Right lobe of liver (tissue), 6 donors: ENCODE results near the gene METTL4. TPM values are rescaled to one million over a fixed set of nuclear protein-coding genes. Genes with fewer than 3 reads are reported as not detected.

Experiments used
- ATAC-seq, 4 donors: fragments of 200-7000 bp; cut with Tn5 transposase; one replicate each; pipeline ENCODE4 v1.9.1; 2020; ENCODE audit warnings: mild to moderate bottlenecking in 4 of 4, moderate library complexity in 4 of 4
- DNase-seq, 3 donors: peaks; one replicate each; pipeline ENCODE4 v3.0.0-alpha.2; 2020
- H3K27ac ChIP-seq, 3 donors: fragments of 200-600 bp; one replicate each; pipeline ENCODE4 v1.8.0; 2022
- H3K27me3 ChIP-seq, 2 donors: fragments of 200-600 bp; one replicate each; pipeline ENCODE4 v1.8.0; 2022
- H3K36me3 ChIP-seq, 4 donors: fragments of 200-600 bp; sonication (generic) in 1 of 4; one replicate each; pipeline versions ENCODE4 v1.5.1 to v1.8.0; 2017 to 2022; ENCODE audit warnings: control low read depth in 1 of 4
- H3K4me1 ChIP-seq, 4 donors: fragments of 200-600 bp; sonication (generic) in 1 of 4; one replicate each; pipeline versions ENCODE4 v1.5.1 to v1.8.0; 2017 to 2022; ENCODE audit warnings: control low read depth in 1 of 4
- H3K4me3 ChIP-seq, 3 donors: fragments of 200-600 bp; one replicate each; pipeline ENCODE4 v1.8.0; 2022
- H3K9me3 ChIP-seq, 4 donors: fragments of 200-600 bp; sonication (generic) in 1 of 4; one replicate each; pipeline versions ENCODE4 v1.5.1 to v1.8.0; 2017 to 2022; ENCODE audit warnings: control low read depth in 1 of 4
- CTCF ChIP-seq, 4 donors: fragments of 200-600 bp in 3 of 4; fragments of 450-650 bp in 1 of 4; IDR thresholded peaks; one replicate each; pipeline versions ENCODE4 v1.5.1 to v1.8.0; 2016 to 2022; ENCODE audit warnings: antibody characterized with exemption in 4 of 4, mild to moderate bottlenecking in 2 of 4
- POLR2A ChIP-seq: fragments of 450-650 bp; IDR thresholded peaks from one replicate; pipeline ENCODE4 v1.6.1; 2017; ENCODE audit warnings: antibody characterized with exemption, mild to moderate bottlenecking
- WGBS: methylation state at CpG from one replicate; pipeline ENCODE4 v1.1.6; 2018; ENCODE audit warnings: low coverage, low lambda C conversion rate; ENCODE audit not compliant: insufficient coverage; ENCODE audit errors: missing lambda C conversion rate; 5-methylcytosine and 5-hydroxymethylcytosine counted together
- intact Hi-C, 2 donors: fragments of 100-400 bp; cut with DNase I; formaldehyde crosslinking; loops; one replicate each; pipeline versions ENCODE4 v1.11.2 to v1.14.1; 2022
- total RNA-seq, 6 experiments: library from RNA; depleted of rRNA in 2 of 6; stranded (reverse); fragments of >200 nt in 2 of 6; fragmentation: NEBNext Ultra II Directional in 3 of 6; extraction: Animal tissue kit (Norgen Biotek cat#: 25700) in 3 of 6; gene quantifications; one replicate each; pipeline versions ENCODE4 v1.1.0 to v1.2.4, GENCODE V29; 2016 to 2023
- donor health status: DM: no; HTN: yes; CAD: no.
- donor health status: DM: no; HTN: no; CAD: no.
- donor health status: DM: no; HTN: no; CAD: no.
- donor health status: DM: no; HTN: yes; CAD: no.
- donor health status: DM: no; HTN: yes; CAD: no.

Gene METTL4
- total RNA-seq, 6 experiments from 2014 or later, result 3.2 to 4.9 (median 3.3) TPM

GRCh38 chr18:2573408-2573807 is 2.1 kb upstream of the METTL4 start:
- ATAC-seq (no peak), DNase-seq (no peak)
- H3K4me1 ChIP-seq, result peaks cover 0 to 13% (median 0%) of the 10 kb centered on the region in 4 donors
- H3K27me3 ChIP-seq, result no peaks in the 10 kb centered on the region
- TF ChIP-seq CTCF (IDR thresholded peaks at IDR 0.05) (no peak), POLR2A (no peak)
- H3K4me3 ChIP-seq, result no peak overlapping the region
- intact Hi-C loops, result no loop called here
- 70% methylated on average over 2 of the region's 2 CpGs for WGBS
- H3K36me3 ChIP-seq, result no peaks in the 10 kb centered on the region
- H3K27ac ChIP-seq, result no peak overlapping the region
- H3K9me3 ChIP-seq, result no peaks in the 10 kb centered on the region

- no peak overlapping the region for H3K27ac ChIP-seq
- no peak overlapping the region for H3K4me3 ChIP-seq
- H3K9me3 ChIP-seq, result no peaks in the 10 kb centered on the region
- TF ChIP-seq POLR2A (no peak), CTCF (IDR thresholded peaks at IDR 0.05) (no peak)
- ATAC-seq, result no peak
- peaks cover 0 to 13% (median 0%) of the 10 kb centered on the region in 4 donors for H3K4me1 ChIP-seq
- no peaks in the 10 kb centered on the region for H3K27me3 ChIP-seq
- intact Hi-C loops, result no loop called here
- no peak for DNase-seq
- no peaks in the 10 kb centered on the region for H3K36me3 ChIP-seq
- WGBS, result 37% methylated on average over 5 of the region's 5 CpGs
Measured at GRCh38 chr18:2572892-2573291, 1.6 kb upstream of the METTL4 start.

GRCh38 chr18:2572171-2572569 is 865 bp upstream of the METTL4 start:
- 13% methylated on average over 1 of the region's 1 CpG for WGBS
- TF ChIP-seq POLR2A (no peak), CTCF (IDR thresholded peaks at IDR 0.05) (no peak)
- no peaks in the 10 kb centered on the region for H3K27me3 ChIP-seq
- DNase-seq (no peak), ATAC-seq (no peak)
- intact Hi-C loops, result no loop called here
- H3K4me1 ChIP-seq, result peaks cover 0 to 13% (median 0%) of the 10 kb centered on the region in 4 donors
- H3K27ac ChIP-seq, result no peak overlapping the region
- no peaks in the 10 kb centered on the region for H3K9me3 ChIP-seq
- H3K36me3 ChIP-seq, result no peaks in the 10 kb centered on the region
- no peak overlapping the region for H3K4me3 ChIP-seq

GRCh38 chr18:2570772-2571199 is 519 bp downstream of the METTL4 start:
- intact Hi-C loops, result no loop called here
- WGBS, result 0% methylated on average over 16 of the region's 16 CpGs
- no peaks in the 10 kb centered on the region for H3K9me3 ChIP-seq
- ATAC-seq (peak; percentile 88 to 90 (median 89)), DNase-seq (peak; percentile 77 to 79 (median 77))
- peak overlapping the region; percentile 99 for H3K27ac ChIP-seq
- H3K27me3 ChIP-seq, result no peaks in the 10 kb centered on the region
- TF ChIP-seq POLR2A (no peak), CTCF (IDR thresholded peaks at IDR 0.05) (no peak)
- peak overlapping the region; percentile 65 to 72 (median 68) for H3K4me3 ChIP-seq
- peaks cover 0 to 13% (median 0%) of the 10 kb centered on the region in 4 donors for H3K4me1 ChIP-seq
- no peaks in the 10 kb centered on the region for H3K36me3 ChIP-seq
